Liver (tissue), 9 donors: ENCODE results near the gene CBX5. TPM values are rescaled to one million over a fixed set of nuclear protein-coding genes. Genes with fewer than 3 reads are reported as not detected.

Source experiments
- DNase-seq: peaks from one replicate; pipeline ENCODE4 v3.0.0-alpha.2; 2017; ENCODE audit warnings: low spot score
- H3K27ac ChIP-seq, 2 donors: one replicate each; pipeline ENCODE4 v1.7.0; 2013; ENCODE audit warnings: inconsistent platforms in 2 of 2, low read length in 2 of 2, control low read depth in 1 of 2, low read depth in 1 of 2, mild to moderate bottlenecking in 1 of 2
- H3K27me3 ChIP-seq, 4 donors: one replicate each; pipeline versions ENCODE4 v1.6.1 to v1.7.0; 2013; ENCODE audit warnings: low read length in 3 of 4, inconsistent platforms in 1 of 4, mild to moderate bottlenecking in 1 of 4, moderate library complexity in 1 of 4; ENCODE audit not compliant: control insufficient read depth in 4 of 4, insufficient read depth in 4 of 4
- H3K36me3 ChIP-seq, 4 donors: one replicate each; pipeline versions ENCODE4 v1.6.1 to v1.7.0; 2013; ENCODE audit warnings: low read length in 3 of 4, mild to moderate bottlenecking in 3 of 4, low read depth in 1 of 4, moderate library complexity in 1 of 4; ENCODE audit not compliant: control insufficient read depth in 4 of 4, insufficient read depth in 3 of 4
- H3K4me1 ChIP-seq, 4 donors: one replicate each; pipeline versions ENCODE4 v1.6.1 to v1.7.0; 2013; ENCODE audit warnings: low read length in 3 of 4, mild to moderate bottlenecking in 3 of 4, moderate library complexity in 1 of 4; ENCODE audit not compliant: control insufficient read depth in 4 of 4, insufficient read depth in 4 of 4
- H3K4me3 ChIP-seq, 3 donors: one replicate each; pipeline versions ENCODE4 v1.6.1 to v1.7.0; 2013; ENCODE audit warnings: low read length in 3 of 3, control low read depth in 1 of 3, low read depth in 1 of 3, mild to moderate bottlenecking in 1 of 3
- H3K9ac ChIP-seq, 2 donors: one replicate each; pipeline ENCODE4 v1.7.0; 2013; ENCODE audit warnings: low read length in 2 of 2, mild to moderate bottlenecking in 2 of 2, moderate library complexity in 2 of 2, control low read depth in 1 of 2, low read depth in 1 of 2
- H3K9me3 ChIP-seq, 4 donors: one replicate each; pipeline versions ENCODE4 v1.6.1 to v1.7.0; 2013; ENCODE audit warnings: low read length in 3 of 4; ENCODE audit not compliant: control insufficient read depth in 4 of 4
- ATF3 ChIP-seq: IDR thresholded peaks from 2 replicates; pipeline ENCODE4 v1.6.1; 2016; ENCODE audit warnings: antibody characterized with exemption
- CTCF ChIP-seq: fragments of 150-350 bp; IDR thresholded peaks from 2 replicates; pipeline ENCODE4 v1.5.1; 2017; ENCODE audit warnings: improper control_type of control experiment, low read depth, low read length; ENCODE audit not compliant: missing input control
- GABPA ChIP-seq, 2 donors: IDR thresholded peaks in 1 of 2; conservative IDR thresholded peaks in 1 of 2; 2 replicates each; pipeline ENCODE4 v1.6.1; 2016; ENCODE audit warnings: antibody characterized with exemption in 2 of 2, mild to moderate bottlenecking in 1 of 2, moderate library complexity in 1 of 2
- HNF4G ChIP-seq: IDR thresholded peaks from 2 replicates; pipeline ENCODE4 v1.6.1; 2016; ENCODE audit warnings: antibody characterized with exemption
- NR2F2 ChIP-seq: IDR thresholded peaks from 2 replicates; pipeline ENCODE4 v1.6.1; 2016; ENCODE audit warnings: antibody characterized with exemption
- RAD21 ChIP-seq, 2 donors: IDR thresholded peaks; 2 replicates each; pipeline ENCODE4 v1.6.1; 2016; ENCODE audit warnings: antibody characterized with exemption in 2 of 2, mild to moderate bottlenecking in 2 of 2
- REST ChIP-seq: IDR thresholded peaks from 2 replicates; pipeline ENCODE4 v1.6.1; 2016; ENCODE audit warnings: antibody characterized with exemption, mild to moderate bottlenecking
- SP1 ChIP-seq: IDR thresholded peaks from 2 replicates; pipeline ENCODE4 v1.6.1; 2018; ENCODE audit warnings: antibody characterized with exemption, mild to moderate bottlenecking
- WGBS: extraction: QIAGEN DNeasy Blood & Tissue Kit; methylation state at CpG from one replicate; pipeline ENCODE4 v1.1.7; 2013; 5-methylcytosine and 5-hydroxymethylcytosine counted together
- polyA plus RNA-seq, 2 donors: library from polyadenylated mRNA; stranded (reverse) in 1 of 2; unstranded in 1 of 2; fragments of 200-250 nt in 1 of 2; fragments of >200 nt in 1 of 2; fragmentation: Nextera tagmentation in 1 of 2; extraction: Ambion mirVana in 1 of 2; gene quantifications; one replicate each; pipeline versions ENCODE4 v1.2.1 to v1.2.3, GENCODE V29; 2013 to 2015
- total RNA-seq, 2 donors: library from RNA; depleted of rRNA; stranded (reverse); fragments of >200 nt; gene quantifications; one replicate each; pipeline ENCODE4 v1.2.3, GENCODE V29; 2014
- donor health status: healthy.
- donor health status: healthy.
- donor health status: healthy.
- donor health status: healthy.
- donor health status: healthy.

Gene CBX5
- total and polyA plus RNA-seq, 4 donors, result 4.4 to 62.3 (median 12.6) TPM

GRCh38 chr12:54206791-54207190, 73.1 kb downstream of the CBX5 start (continued):
- TF ChIP-seq CTCF (no peak), GABPA (IDR thresholded peaks at IDR 0.05 in 1 of 2, conservative IDR thresholded peaks at IDR 0.05 in 1 of 2) (no peak)

- TF ChIP-seq REST, result no peak
- no peak for TF ChIP-seq ATF3
- TF ChIP-seq NR2F2, result no peak
- no peak for TF ChIP-seq GABPA (IDR thresholded peaks at IDR 0.05 in 1 of 2, conservative IDR thresholded peaks at IDR 0.05 in 1 of 2)
- no peak for TF ChIP-seq SP1
- WGBS, result 75% methylated on average over 7 of the region's 7 CpGs
These were observed 75.6 kb downstream of the CBX5 start for GRCh38 chr12:54204316-54204715.

GRCh38 chr12:54201001-54201794, 78.7 kb downstream of the CBX5 start:
- DNase-seq, result peak; percentile 65
- Histone ChIP-seq H3K27me3 (peaks cover 0 to 12% (median 6%) of the 10 kb centered on the region in 4 donors), H3K4me1 (no peaks in the 10 kb centered on the region), H3K9me3 (no peaks in the 10 kb centered on the region), H3K9ac (no peak overlapping the region), H3K27ac (no peak overlapping the region), H3K4me3 (no peak overlapping the region), H3K36me3 (no peaks in the 10 kb centered on the region)
- peak; percentile 99 for TF ChIP-seq CTCF
- peak; percentile 73 to 83 for TF ChIP-seq RAD21 (IDR thresholded peaks at IDR 0.05)
- no peak for TF ChIP-seq HNF4G
- 22% methylated on average over 8 of the region's 8 CpGs for WGBS

More at GRCh38 chr12:54204316-54204715, 75.6 kb downstream of the CBX5 start:
- DNase-seq, result no peak
- Histone ChIP-seq H3K27me3 (peaks cover 0 to 11% (median 2%) of the 10 kb centered on the region in 4 donors), H3K27ac (no peak overlapping the region), H3K4me3 (no peak overlapping the region), H3K36me3 (no peaks in the 10 kb centered on the region), H3K9ac (no peak overlapping the region), H3K4me1 (no peaks in the 10 kb centered on the region), H3K9me3 (no peaks in the 10 kb centered on the region)
